OCI-LY3 (cell line): Measurements from ENCODE around the gene FBXL13.
"Not testable (repeated sequence)": the region's sequence is repeated elsewhere in the genome, so short reads cannot be mapped to it uniquely, and the experiment has no call there.

Experiments used
- CTCF ChIP-seq: fragments of 200-600, 300-600 bp; sonication (generic); IDR thresholded peaks from 2 replicates; pipeline ENCODE4 v1.5.1; 2014; ENCODE audit warnings: antibody characterized with exemption, low read length, low read depth
- EZH2phosphoT487 ChIP-seq: fragments of 200-600 bp; shearing (Covaris generic); IDR thresholded peaks from 2 replicates; pipeline ENCODE4 v1.6.1; 2018; ENCODE audit warnings: antibody characterized with exemption, mixed run types, low read depth

GRCh38 chr7:102795987-102796595 lies 278.5 kb downstream of the FBXL13 start:
- TF ChIP-seq CTCF, EZH2phosphoT487: not testable (repeated sequence)
